ENCODE measurements around the gene SCYGR8.

Gene SCYGR8, protein sequence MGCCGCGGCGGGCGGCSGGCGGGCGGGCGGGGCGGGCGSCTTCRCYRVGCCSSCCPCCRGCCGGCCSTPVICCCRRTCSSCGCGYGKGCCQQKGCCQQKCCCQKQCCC

DNA sequence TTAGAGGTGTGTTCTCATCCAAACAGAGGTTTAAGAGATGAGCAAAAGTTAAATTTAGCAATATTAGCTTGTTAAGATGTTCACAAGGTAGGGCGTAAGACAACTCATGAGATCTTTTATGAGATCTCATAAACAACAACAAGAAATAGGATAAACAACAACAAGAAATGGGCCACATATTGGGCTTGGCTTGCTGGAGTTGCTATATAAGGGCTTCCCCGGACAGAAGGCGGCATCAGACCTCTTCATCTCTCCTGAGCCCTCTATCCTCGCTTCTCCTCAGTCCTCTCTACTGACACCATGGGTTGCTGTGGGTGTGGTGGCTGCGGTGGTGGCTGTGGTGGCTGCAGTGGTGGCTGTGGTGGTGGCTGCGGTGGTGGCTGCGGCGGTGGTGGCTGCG, at the start of gene SCYGR8:
Gene SCYGR8 (plus strand): TSS at position 301 of the 400 bp plus-strand sequence. CDS start 0 bp downstream, at position 301.
- Histone ChIP-seq H3K9me3 (ENCODE audit: low read depth, low read length) (no peaks in the 10 kb centered on the region), H3K4me3 (no peak within 1 kb of the TSS), H3K27ac (no peak within 1 kb of the TSS), H3K9ac (ENCODE audit: insufficient read length) (no peak within 1 kb of the TSS), H3K36me3 (ENCODE audit: insufficient read depth, low read length) (no peaks in the 10 kb centered on the region)
- DNase-seq (ENCODE audit: low read depth, low spot score) = no peak
- TF ChIP-seq EZH2 (IDR thresholded peaks at IDR 0.05) = no peak
- TF ChIP-seq FOXP2 (optimal IDR thresholded peaks at IDR 0.05; ENCODE audit: control extremely low read depth, extremely low read length, insufficient read depth) = no peak
- TF ChIP-seq POLR2AphosphoS5 (IDR thresholded peaks at IDR 0.05; ENCODE audit: borderline replicate concordance, low read depth, low read length) = no peak

DNA sequence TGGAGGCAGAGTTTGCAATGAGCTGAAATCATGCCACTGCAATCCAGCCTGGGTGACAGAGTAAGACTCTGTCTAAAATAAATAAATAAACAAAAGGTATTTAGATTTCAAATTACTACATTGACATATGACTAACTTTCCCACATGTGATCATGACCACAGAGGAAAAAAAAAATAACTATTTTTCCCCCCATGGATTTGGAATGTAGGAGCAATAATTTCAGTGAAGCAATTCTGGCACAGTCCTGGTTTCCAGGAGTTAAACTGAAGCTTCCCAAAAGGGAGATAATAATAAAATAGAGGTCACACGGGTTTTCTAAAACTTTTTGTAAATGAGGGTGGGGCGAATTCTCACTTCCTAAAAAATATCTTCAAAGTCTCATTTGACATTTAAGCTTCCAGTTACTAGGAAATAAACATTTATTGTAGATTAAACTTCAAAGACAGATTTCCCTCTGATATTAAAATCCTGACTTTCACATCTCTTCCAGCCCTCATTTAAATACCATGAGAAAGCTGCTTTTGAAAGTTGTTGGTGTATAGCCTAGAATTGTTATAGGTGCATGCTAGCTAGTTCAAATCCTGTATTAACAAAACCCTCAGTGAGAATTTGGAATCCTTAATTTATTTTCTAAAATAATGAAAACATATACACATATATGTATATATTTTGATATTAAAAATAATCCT, 48.6 kb upstream of the SCYGR8 start:
- DNase-seq (ENCODE audit: low read depth, low spot score) = no peak
- no peak for TF ChIP-seq POLR2AphosphoS5 (IDR thresholded peaks at IDR 0.05; ENCODE audit: borderline replicate concordance, low read depth, low read length)
- TF ChIP-seq EZH2 (IDR thresholded peaks at IDR 0.05) = no peak
- TF ChIP-seq FOXP2 (optimal IDR thresholded peaks at IDR 0.05; ENCODE audit: control extremely low read depth, extremely low read length, insufficient read depth) = no peak
- no peak overlapping the region for H3K9ac ChIP-seq (ENCODE audit: insufficient read length)
- no peaks in the 10 kb centered on the region for H3K36me3 ChIP-seq (ENCODE audit: insufficient read depth, low read length)
- H3K4me3 ChIP-seq = no peak overlapping the region
- H3K27ac ChIP-seq = no peak overlapping the region
- no peaks in the 10 kb centered on the region for H3K9me3 ChIP-seq (ENCODE audit: low read depth, low read length)

DNA sequence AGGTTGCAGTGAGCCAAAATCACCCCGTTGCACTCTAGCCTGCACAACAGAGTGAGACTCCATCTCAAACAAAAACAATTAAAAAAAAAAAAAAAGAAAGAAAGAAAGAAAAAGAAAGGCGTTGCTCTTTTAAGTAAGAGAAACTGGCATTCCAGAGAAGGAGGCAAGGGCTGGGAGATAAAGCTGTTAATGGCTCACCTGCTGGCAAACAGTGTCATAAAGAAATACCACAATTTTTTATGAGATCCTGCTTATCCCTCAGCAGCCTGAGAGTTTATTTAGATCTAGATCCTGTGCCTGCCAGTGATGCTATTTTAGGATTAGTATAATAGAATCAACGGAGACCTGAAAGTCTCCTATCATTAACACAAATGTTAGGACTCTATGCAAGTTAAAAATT, 44.1 kb upstream of the SCYGR8 start:
- Histone ChIP-seq H3K4me3 (no peak overlapping the region), H3K9me3 (ENCODE audit: low read depth, low read length) (no peaks in the 10 kb centered on the region), H3K36me3 (ENCODE audit: insufficient read depth, low read length) (no peaks in the 10 kb centered on the region), H3K27ac (no peak overlapping the region), H3K9ac (ENCODE audit: insufficient read length) (no peak overlapping the region)
- TF ChIP-seq EZH2 (IDR thresholded peaks at IDR 0.05) (no peak), POLR2AphosphoS5 (IDR thresholded peaks at IDR 0.05; ENCODE audit: borderline replicate concordance, low read depth, low read length) (no peak), FOXP2 (optimal IDR thresholded peaks at IDR 0.05; ENCODE audit: control extremely low read depth, extremely low read length, insufficient read depth) (no peak)
- DNase-seq (ENCODE audit: low read depth, low spot score) = no peak

DNA sequence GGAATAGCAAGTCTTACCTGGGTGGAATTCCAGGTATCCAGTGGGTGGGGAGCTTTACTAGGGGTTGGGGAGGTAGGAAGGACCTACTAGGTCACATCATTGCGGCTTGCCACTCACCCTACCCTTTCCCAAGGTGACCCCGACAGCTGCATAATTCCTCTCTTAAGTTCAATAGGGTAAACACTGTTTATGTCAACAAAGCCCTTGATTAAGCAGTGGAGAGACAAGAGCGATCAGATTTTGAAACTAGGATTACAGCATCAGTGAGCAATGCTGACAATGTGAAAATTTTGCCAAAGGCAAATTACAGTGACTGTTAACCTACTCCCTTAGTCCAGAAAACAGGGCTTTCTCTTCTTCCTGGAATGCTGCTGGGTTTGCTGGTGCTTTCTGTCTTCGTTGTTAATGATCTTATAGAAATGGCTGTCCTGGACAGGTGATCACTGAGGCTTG, 42.4 kb upstream of the SCYGR8 start:
- H3K9me3 ChIP-seq (ENCODE audit: low read depth, low read length) = no peaks in the 10 kb centered on the region
- H3K36me3 ChIP-seq (ENCODE audit: insufficient read depth, low read length) = no peaks in the 10 kb centered on the region
- H3K9ac ChIP-seq (ENCODE audit: insufficient read length) = no peak overlapping the region
- H3K27ac ChIP-seq = no peak overlapping the region
- TF ChIP-seq POLR2AphosphoS5 (IDR thresholded peaks at IDR 0.05; ENCODE audit: borderline replicate concordance, low read depth, low read length) (no peak), FOXP2 (optimal IDR thresholded peaks at IDR 0.05; ENCODE audit: control extremely low read depth, extremely low read length, insufficient read depth) (no peak), EZH2 (IDR thresholded peaks at IDR 0.05) (no peak)
- no peak for DNase-seq (ENCODE audit: low read depth, low spot score)
- H3K4me3 ChIP-seq = no peak overlapping the region

DNA sequence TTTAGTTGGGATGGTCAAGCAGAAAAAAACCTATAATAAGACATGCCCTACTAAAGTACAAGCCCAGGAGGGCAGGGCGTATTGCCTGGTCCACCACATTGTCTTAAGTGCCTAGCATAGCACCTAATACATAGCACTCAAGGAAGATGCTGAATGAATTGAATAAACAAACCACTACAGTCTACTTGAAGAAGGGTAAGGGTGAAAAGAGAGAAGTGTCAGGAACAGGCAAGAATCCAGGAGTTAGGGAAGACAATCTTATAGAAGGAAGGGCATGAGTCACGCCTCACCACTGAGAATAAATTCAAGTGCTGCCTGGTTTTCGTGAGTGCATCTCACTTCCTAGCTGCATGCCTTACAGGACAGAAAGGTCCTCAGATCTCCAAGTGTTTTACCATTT, 41.7 kb upstream of the SCYGR8 start:
- no peaks in the 10 kb centered on the region for H3K9me3 ChIP-seq (ENCODE audit: low read depth, low read length)
- no peak overlapping the region for H3K4me3 ChIP-seq
- H3K9ac ChIP-seq (ENCODE audit: insufficient read length) = no peak overlapping the region
- H3K27ac ChIP-seq = no peak overlapping the region
- no peak for DNase-seq (ENCODE audit: low read depth, low spot score)
- TF ChIP-seq EZH2 (IDR thresholded peaks at IDR 0.05) (no peak), FOXP2 (optimal IDR thresholded peaks at IDR 0.05; ENCODE audit: control extremely low read depth, extremely low read length, insufficient read depth) (no peak), POLR2AphosphoS5 (IDR thresholded peaks at IDR 0.05; ENCODE audit: borderline replicate concordance, low read depth, low read length) (no peak)
- no peaks in the 10 kb centered on the region for H3K36me3 ChIP-seq (ENCODE audit: insufficient read depth, low read length)

DNA sequence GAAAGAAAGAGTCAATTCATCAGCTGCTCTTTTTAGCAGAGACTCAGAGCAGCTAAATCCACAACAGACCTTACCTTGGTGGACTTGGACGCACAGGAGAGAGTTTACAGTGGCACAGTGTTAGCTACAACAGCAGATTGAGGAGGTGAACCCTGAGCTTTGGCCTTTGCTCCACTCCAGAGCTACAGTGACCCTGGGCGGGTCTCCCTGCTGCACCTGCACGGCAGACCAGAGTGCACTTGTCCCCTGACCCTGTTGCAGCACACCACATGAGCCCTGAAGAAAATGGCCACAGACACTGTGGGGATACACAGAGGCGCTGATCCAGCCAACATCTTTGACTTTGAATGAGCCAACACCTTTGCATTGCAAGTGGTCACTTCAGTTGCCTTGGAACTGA, 38.8 kb upstream of the SCYGR8 start:
- Histone ChIP-seq H3K9ac (ENCODE audit: insufficient read length) (no peak overlapping the region), H3K36me3 (ENCODE audit: insufficient read depth, low read length) (no peaks in the 10 kb centered on the region), H3K4me3 (no peak overlapping the region), H3K27ac (no peak overlapping the region), H3K9me3 (ENCODE audit: low read depth, low read length) (no peaks in the 10 kb centered on the region)
- DNase-seq (ENCODE audit: low read depth, low spot score) = no peak
- TF ChIP-seq FOXP2 (optimal IDR thresholded peaks at IDR 0.05; ENCODE audit: control extremely low read depth, extremely low read length, insufficient read depth) (no peak), EZH2 (IDR thresholded peaks at IDR 0.05) (no peak), POLR2AphosphoS5 (IDR thresholded peaks at IDR 0.05; ENCODE audit: borderline replicate concordance, low read depth, low read length) (no peak)

DNA sequence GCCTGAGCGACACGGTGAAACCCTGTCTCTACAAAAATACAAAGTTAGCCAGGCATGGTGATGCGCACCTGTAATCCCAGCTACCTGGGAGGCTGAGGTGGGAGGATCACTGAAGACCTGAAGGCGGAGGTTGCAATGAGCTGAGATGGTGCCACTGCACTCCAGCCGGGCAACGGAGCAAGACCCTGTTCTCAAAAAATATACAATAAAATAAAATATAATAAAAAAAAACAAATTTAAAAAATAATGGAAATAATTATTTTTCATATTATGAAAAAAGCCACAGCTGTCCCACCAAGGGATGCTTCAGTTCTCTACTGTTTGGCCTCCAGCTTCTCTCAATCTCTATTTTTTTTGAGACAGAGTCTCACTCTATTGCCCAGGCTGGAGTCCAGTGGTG, 38.3 kb upstream of the SCYGR8 start:
- no peak for DNase-seq (ENCODE audit: low read depth, low spot score)
- Histone ChIP-seq H3K9ac (ENCODE audit: insufficient read length) (no peak overlapping the region), H3K9me3 (ENCODE audit: low read depth, low read length) (no peaks in the 10 kb centered on the region), H3K36me3 (ENCODE audit: insufficient read depth, low read length) (no peaks in the 10 kb centered on the region), H3K27ac (no peak overlapping the region), H3K4me3 (no peak overlapping the region)
- TF ChIP-seq POLR2AphosphoS5 (IDR thresholded peaks at IDR 0.05; ENCODE audit: borderline replicate concordance, low read depth, low read length) (no peak), FOXP2 (optimal IDR thresholded peaks at IDR 0.05; ENCODE audit: control extremely low read depth, extremely low read length, insufficient read depth) (no peak), EZH2 (IDR thresholded peaks at IDR 0.05) (no peak)

DNA sequence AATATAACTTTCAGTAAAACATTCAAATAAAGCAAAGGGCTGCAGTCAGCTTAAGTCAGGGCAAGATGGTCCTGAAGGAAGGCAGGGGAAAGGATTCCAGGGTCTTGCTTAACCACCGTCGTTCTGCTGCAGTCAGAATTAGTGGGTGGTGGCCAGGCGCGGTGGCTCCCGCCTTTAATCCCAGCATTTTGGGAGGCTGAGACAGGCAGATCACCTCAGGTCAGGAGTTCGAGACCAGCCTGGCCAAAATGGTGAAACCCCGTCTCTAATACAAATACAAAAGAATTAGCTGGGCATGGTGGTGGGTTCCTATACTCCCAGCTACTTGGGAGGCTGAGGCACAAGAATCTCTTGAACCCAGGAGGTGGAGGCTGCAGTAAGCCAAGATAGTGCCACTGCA, 34.7 kb upstream of the SCYGR8 start:
- no peak for TF ChIP-seq EZH2 (IDR thresholded peaks at IDR 0.05)
- no peak for TF ChIP-seq POLR2AphosphoS5 (IDR thresholded peaks at IDR 0.05; ENCODE audit: borderline replicate concordance, low read depth, low read length)
- no peak for TF ChIP-seq FOXP2 (optimal IDR thresholded peaks at IDR 0.05; ENCODE audit: control extremely low read depth, extremely low read length, insufficient read depth)
- H3K4me3 ChIP-seq = no peak overlapping the region
- no peaks in the 10 kb centered on the region for H3K9me3 ChIP-seq (ENCODE audit: low read depth, low read length)
- H3K36me3 ChIP-seq (ENCODE audit: insufficient read depth, low read length) = no peaks in the 10 kb centered on the region
- no peak overlapping the region for H3K9ac ChIP-seq (ENCODE audit: insufficient read length)
- H3K27ac ChIP-seq = no peak overlapping the region
- DNase-seq (ENCODE audit: low read depth, low spot score) = no peak
